HG03439 (cell line): ENCODE measurements around the gene MADD.
"Not testable (repeated sequence)": the region's sequence is repeated elsewhere in the genome, so short reads cannot be mapped to it uniquely, and the experiment has no call there.

ENCODE experiments used
- ATAC-seq: cut with Tn5 transposase; IDR thresholded peaks from one replicate; pipeline ENCODE4 v1.9.1; 2021; ENCODE audit warnings: mild to moderate bottlenecking, moderate library complexity; ENCODE audit not compliant: unreplicated experiment

Gene MADD

GRCh38 chr11:47272706-47273105, 2.8 kb downstream of the MADD start:
- no peak for ATAC-seq

GRCh38 chr11:47274495-47275235, 4.7 kb downstream of the MADD start:
- ATAC-seq = no peak

GRCh38 chr11:47276923-47277322, 7.0 kb downstream of the MADD start:
- ATAC-seq = no peak

GRCh38 chr11:47278058-47278457, 8.1 kb downstream of the MADD start:
- no peak for ATAC-seq

- ATAC-seq = no peak
Measured at GRCh38 chr11:47278769-47279168, 8.8 kb downstream of the MADD start.

- no peak for ATAC-seq
Measured at GRCh38 chr11:47280099-47280498, 10.2 kb downstream of the MADD start.

- ATAC-seq = no peak
Measured at GRCh38 chr11:47280860-47281259, 10.9 kb downstream of the MADD start.

- no peak for ATAC-seq
Measured at GRCh38 chr11:47282462-47282861, 12.5 kb downstream of the MADD start.

- ATAC-seq = no peak
Measured at GRCh38 chr11:47284151-47284550, 14.2 kb downstream of the MADD start.

GRCh38 chr11:47285969-47286770, 16.2 kb downstream of the MADD start:
- ATAC-seq = no peak

GRCh38 chr11:47288066-47288465, 18.1 kb downstream of the MADD start:
- ATAC-seq = no peak

GRCh38 chr11:47289856-47290255, 19.9 kb downstream of the MADD start:
- ATAC-seq = no peak

- ATAC-seq = no peak
Measured at GRCh38 chr11:47295385-47295784, 25.5 kb downstream of the MADD start.

GRCh38 chr11:47296045-47296444, 26.1 kb downstream of the MADD start:
- ATAC-seq = no peak

GRCh38 chr11:47299078-47299477, 29.1 kb downstream of the MADD start:
- no peak for ATAC-seq

- no peak for ATAC-seq
Measured at GRCh38 chr11:47302853-47303252, 32.9 kb downstream of the MADD start.

- no peak for ATAC-seq
Measured at GRCh38 chr11:47305734-47306483, 36.0 kb downstream of the MADD start.

GRCh38 chr11:47306484-47306844, 36.5 kb downstream of the MADD start:
- ATAC-seq = no peak

- ATAC-seq = no peak
Measured at GRCh38 chr11:47308050-47308823, 38.3 kb downstream of the MADD start.

- ATAC-seq = no peak
Measured at GRCh38 chr11:47314992-47315391, 45.1 kb downstream of the MADD start.

- ATAC-seq = not testable (repeated sequence)
Measured at GRCh38 chr11:47316501-47316900, 46.6 kb downstream of the MADD start.
